Measurements from ENCODE around the gene TWIST2. TPM values are rescaled to one million over a fixed set of nuclear protein-coding genes. Genes with fewer than 3 reads are reported as not detected.
A peak's percentile ranks its signal among the peaks of the same experiment; 100 is the strongest.

The TWIST2 gene
- polyA plus RNA-seq, 1 experiment, result 127 TPM

GRCh38 chr2:238820197-238820596 is 27.7 kb upstream of the TWIST2 start:
- H3K27me3 ChIP-seq (ENCODE audit: control insufficient read depth, insufficient read depth, low read length), result no peaks in the 10 kb centered on the region
- ChIA-PET CTCF (no interaction called here), POLR2A (no interaction called here)
- no peak for DNase-seq (ENCODE audit: low read depth)
- no peak overlapping the region for H3K4me3 ChIP-seq (ENCODE audit: low read depth, low read length)
- TF ChIP-seq CTCF (IDR thresholded peaks at IDR 0.05; ENCODE audit: insufficient read depth, low read depth, low read length), result no peak
- H3K36me3 ChIP-seq (ENCODE audit: control insufficient read depth, insufficient read depth, low read length), result no peaks in the 10 kb centered on the region

- POLR2A ChIA-PET, result interaction anchor here (0.7 kb wide), 1 partner anchor 296 kb away, joined by 3 read pairs; no protein-coding TSS in a partner anchor
- TF ChIP-seq CTCF (IDR thresholded peaks at IDR 0.05; ENCODE audit: insufficient read depth, low read depth, low read length), result no peak
- Histone ChIP-seq H3K27me3 (ENCODE audit: control insufficient read depth, insufficient read depth, low read length) (no peaks in the 10 kb centered on the region), H3K36me3 (ENCODE audit: control insufficient read depth, insufficient read depth, low read length) (no peaks in the 10 kb centered on the region), H3K4me3 (ENCODE audit: low read depth, low read length) (no peak overlapping the region)
- DNase-seq (ENCODE audit: low read depth), result peak; percentile 32
- CTCF ChIA-PET, result interaction anchor here (1.5 kb wide), 1 partner anchor 16 kb away, joined by 4 read pairs; no protein-coding TSS in a partner anchor
Measured at GRCh38 chr2:238820916-238821315, 27.0 kb upstream of the TWIST2 start.

- ChIA-PET CTCF (interaction anchor here (1.5 kb wide), 1 partner anchor 15 kb away, joined by 4 read pairs; no protein-coding TSS in a partner anchor), POLR2A (interaction anchor here (0.7 kb wide), 1 partner anchor 296 kb away, joined by 3 read pairs; no protein-coding TSS in a partner anchor)
- Histone ChIP-seq H3K27me3 (ENCODE audit: control insufficient read depth, insufficient read depth, low read length) (no peaks in the 10 kb centered on the region), H3K36me3 (ENCODE audit: control insufficient read depth, insufficient read depth, low read length) (no peaks in the 10 kb centered on the region), H3K4me3 (ENCODE audit: low read depth, low read length) (no peak overlapping the region)
- TF ChIP-seq CTCF (IDR thresholded peaks at IDR 0.05; ENCODE audit: insufficient read depth, low read depth, low read length), result no peak
- no peak for DNase-seq (ENCODE audit: low read depth)
Measured at GRCh38 chr2:238821391-238821790, 26.5 kb upstream of the TWIST2 start.

GRCh38 chr2:238821944-238822670 is 25.8 kb upstream of the TWIST2 start:
- DNase-seq (ENCODE audit: low read depth), result no peak
- ChIA-PET CTCF (interaction anchor here (0.9 to 1.5 kb wide), 2 partner anchors 9 to 15 kb away, joined by 3 to 4 read pairs; no protein-coding TSS in a partner anchor), POLR2A (no interaction called here)
- no peaks in the 10 kb centered on the region for H3K27me3 ChIP-seq (ENCODE audit: control insufficient read depth, insufficient read depth, low read length)
- H3K4me3 ChIP-seq (ENCODE audit: low read depth, low read length), result no peak overlapping the region
- TF ChIP-seq CTCF (IDR thresholded peaks at IDR 0.05; ENCODE audit: insufficient read depth, low read depth, low read length), result no peak
- H3K36me3 ChIP-seq (ENCODE audit: control insufficient read depth, insufficient read depth, low read length), result no peaks in the 10 kb centered on the region

- H3K4me3 ChIP-seq (ENCODE audit: low read depth, low read length), result no peak overlapping the region
- TF ChIP-seq CTCF (IDR thresholded peaks at IDR 0.05; ENCODE audit: insufficient read depth, low read depth, low read length), result no peak
- H3K27me3 ChIP-seq (ENCODE audit: control insufficient read depth, insufficient read depth, low read length), result no peaks in the 10 kb centered on the region
- DNase-seq (ENCODE audit: low read depth), result no peak
- ChIA-PET CTCF (interaction anchor here (0.9 kb wide), 1 partner anchor 9 kb away, joined by 3 read pairs; no protein-coding TSS in a partner anchor), POLR2A (no interaction called here)
- H3K36me3 ChIP-seq (ENCODE audit: control insufficient read depth, insufficient read depth, low read length), result no peaks in the 10 kb centered on the region
Measured at GRCh38 chr2:238822955-238823354, 24.9 kb upstream of the TWIST2 start.
